ENCODE measurements around the gene TUBGCP4.

Gene TUBGCP4

GRCh38 chr15:43404130-43404529, 33.2 kb downstream of the TUBGCP4 start:
- no peak for DNase-seq (ENCODE audit: low spot score)

- DNase-seq (ENCODE audit: low spot score), result no peak
Observed at GRCh38 chr15:43406189-43406588, 35.3 kb downstream of the TUBGCP4 start.

GRCh38 chr15:43406808-43407207, 35.9 kb downstream of the TUBGCP4 start:
- no peak for DNase-seq (ENCODE audit: low spot score)

GRCh38 chr15:43408789-43409188, 37.9 kb downstream of the TUBGCP4 start:
- DNase-seq (ENCODE audit: low spot score), result no peak

- no peak for DNase-seq (ENCODE audit: low spot score)
Observed at GRCh38 chr15:43410572-43411214, 39.8 kb downstream of the TUBGCP4 start.

- no peak for DNase-seq (ENCODE audit: low spot score)
Observed at GRCh38 chr15:43412096-43412495, 41.2 kb downstream of the TUBGCP4 start.

- no peak for DNase-seq (ENCODE audit: low spot score)
Observed at GRCh38 chr15:43414196-43414595, 43.3 kb downstream of the TUBGCP4 start.

GRCh38 chr15:43420435-43420834, 49.5 kb downstream of the TUBGCP4 start:
- no peak for DNase-seq (ENCODE audit: low spot score)

GRCh38 chr15:43420876-43421275, 50.0 kb downstream of the TUBGCP4 start:
- no peak for DNase-seq (ENCODE audit: low spot score)

GRCh38 chr15:43423793-43424192, 52.9 kb downstream of the TUBGCP4 start:
- no peak for DNase-seq (ENCODE audit: low spot score)

- no peak for DNase-seq (ENCODE audit: low spot score)
Observed at GRCh38 chr15:43429687-43430086, 58.8 kb downstream of the TUBGCP4 start.

GRCh38 chr15:43433165-43433564, 62.3 kb downstream of the TUBGCP4 start:
- DNase-seq (ENCODE audit: low spot score), result no peak

GRCh38 chr15:43433661-43434303, 62.9 kb downstream of the TUBGCP4 start:
- no peak for DNase-seq (ENCODE audit: low spot score)

GRCh38 chr15:43434446-43434845, 63.5 kb downstream of the TUBGCP4 start:
- DNase-seq (ENCODE audit: low spot score), result no peak

GRCh38 chr15:43436395-43436794, 65.5 kb downstream of the TUBGCP4 start:
- no peak for DNase-seq (ENCODE audit: low spot score)

GRCh38 chr15:43439268-43439667, 68.4 kb downstream of the TUBGCP4 start:
- no peak for DNase-seq (ENCODE audit: low spot score)

GRCh38 chr15:43440721-43441281, 69.9 kb downstream of the TUBGCP4 start:
- peak; percentile 19 for DNase-seq (ENCODE audit: low spot score)

GRCh38 chr15:43441316-43441715, 70.4 kb downstream of the TUBGCP4 start:
- DNase-seq (ENCODE audit: low spot score), result no peak

GRCh38 chr15:43446344-43446743, 75.4 kb downstream of the TUBGCP4 start:
- DNase-seq (ENCODE audit: low spot score), result no peak

GRCh38 chr15:43449981-43450380, 79.1 kb downstream of the TUBGCP4 start:
- no peak for DNase-seq (ENCODE audit: low spot score)
